HG02938 (cell line): ENCODE data around the gene IGLL1.
"Not testable (repeated sequence)": the region's sequence is repeated elsewhere in the genome, so short reads cannot be mapped to it uniquely, and the experiment has no call there.

Experiments used
- ATAC-seq: cut with Tn5 transposase; IDR thresholded peaks from one replicate; pipeline ENCODE4 v1.9.1; 2021; ENCODE audit warnings: mild to moderate bottlenecking, moderate library complexity; ENCODE audit not compliant: unreplicated experiment

IGLL1 gene

GRCh38 chr22:23542391-23542790 is 37.7 kb downstream of the IGLL1 start:
- not testable (repeated sequence) for ATAC-seq

GRCh38 chr22:23541849-23542281 is 38.2 kb downstream of the IGLL1 start:
- ATAC-seq: not testable (repeated sequence)

- not testable (repeated sequence) for ATAC-seq
These were observed 39.3 kb downstream of the IGLL1 start for GRCh38 chr22:23540837-23541236.

GRCh38 chr22:23539839-23540198 is 40.3 kb downstream of the IGLL1 start:
- ATAC-seq: not testable (repeated sequence)

- ATAC-seq: no peak
These were observed 40.8 kb downstream of the IGLL1 start for GRCh38 chr22:23539135-23539838.

- ATAC-seq: not testable (repeated sequence)
These were observed 41.4 kb downstream of the IGLL1 start for GRCh38 chr22:23538696-23539030.

GRCh38 chr22:23537830-23538695 is 42.0 kb downstream of the IGLL1 start:
- not testable (repeated sequence) for ATAC-seq

- ATAC-seq: no peak
These were observed 42.7 kb downstream of the IGLL1 start for GRCh38 chr22:23537416-23537815.

- no peak for ATAC-seq
These were observed 43.2 kb downstream of the IGLL1 start for GRCh38 chr22:23536821-23537345.

- ATAC-seq: not testable (repeated sequence)
These were observed 44.1 kb downstream of the IGLL1 start for GRCh38 chr22:23535790-23536661.

GRCh38 chr22:23534851-23535717 is 45.0 kb downstream of the IGLL1 start:
- ATAC-seq: no peak

- no peak for ATAC-seq
These were observed 45.8 kb downstream of the IGLL1 start for GRCh38 chr22:23534201-23534850.

- ATAC-seq: no peak
These were observed 46.3 kb downstream of the IGLL1 start for GRCh38 chr22:23533771-23534191.

GRCh38 chr22:23533328-23533762 is 46.7 kb downstream of the IGLL1 start:
- ATAC-seq: no peak

- no peak for ATAC-seq
These were observed 47.4 kb downstream of the IGLL1 start for GRCh38 chr22:23532731-23533130.

GRCh38 chr22:23531966-23532705 is 48.0 kb downstream of the IGLL1 start:
- ATAC-seq: no peak

GRCh38 chr22:23531283-23531956 is 48.7 kb downstream of the IGLL1 start:
- ATAC-seq: no peak

GRCh38 chr22:23530766-23531282 is 49.3 kb downstream of the IGLL1 start:
- no peak for ATAC-seq
